GM18907 (cell line): ENCODE results near the gene SOAT1.
A peak's percentile ranks its signal among the peaks of the same experiment; 100 is the strongest.
"Not testable (repeated sequence)": the region's sequence is repeated elsewhere in the genome, so short reads cannot be mapped to it uniquely, and the experiment has no call there.

Experiments used
- ATAC-seq: cut with Tn5 transposase; IDR thresholded peaks from one replicate; pipeline ENCODE4 v1.9.1; 2021; ENCODE audit warnings: mild to moderate bottlenecking, moderate library complexity; ENCODE audit not compliant: unreplicated experiment

The SOAT1 gene

DNA sequence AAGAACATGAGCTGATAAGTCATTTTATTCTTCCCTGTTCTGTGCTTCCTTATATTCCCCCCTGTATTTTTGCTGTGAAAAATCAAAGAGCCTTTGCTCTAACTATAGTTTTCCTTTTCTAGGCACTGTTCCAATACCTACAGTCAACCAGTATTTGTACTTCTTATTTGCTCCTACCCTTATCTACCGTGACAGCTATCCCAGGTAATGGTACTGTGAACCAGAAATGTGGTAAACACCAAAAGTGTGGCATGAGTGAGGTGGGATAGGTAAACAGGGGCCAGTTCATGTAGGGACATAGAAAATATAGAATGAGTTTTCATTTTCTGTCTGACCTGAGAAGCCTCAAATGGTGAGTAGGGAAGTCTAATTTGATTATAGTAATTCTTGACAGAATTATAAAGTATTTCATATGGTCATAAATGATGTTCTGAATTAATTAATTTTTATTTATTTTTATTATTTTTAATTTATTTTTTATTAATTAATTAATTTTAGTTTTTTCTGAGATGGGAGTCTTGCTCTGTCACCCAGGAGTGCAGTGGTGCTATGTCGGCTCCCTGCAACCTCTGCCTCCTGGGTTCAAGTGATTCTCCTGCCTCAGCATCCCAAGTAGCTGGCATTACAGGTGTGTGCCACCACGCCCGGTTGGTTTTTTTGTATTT is 49.3 kb downstream of the SOAT1 start:
- no peak for ATAC-seq

DNA sequence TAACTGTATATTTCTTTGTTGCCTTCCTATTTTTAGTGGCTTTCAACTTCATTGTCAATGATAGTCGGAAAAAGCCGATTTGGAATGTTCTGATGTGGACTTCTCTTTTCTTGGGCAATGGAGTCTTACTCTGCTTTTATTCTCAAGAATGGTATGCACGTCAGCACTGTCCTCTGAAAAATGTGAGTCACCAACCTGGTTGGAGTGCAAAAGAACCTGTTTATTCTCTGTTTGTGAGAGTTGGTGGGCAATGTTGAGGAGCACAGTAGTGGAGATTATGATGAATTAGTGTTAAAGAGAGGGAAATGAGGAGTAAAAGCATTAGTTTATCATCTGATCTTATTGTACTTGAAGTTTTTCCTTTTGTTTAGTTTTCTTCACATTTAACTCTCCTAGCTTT is 57.7 kb downstream of the SOAT1 start:
- no peak for ATAC-seq

DNA sequence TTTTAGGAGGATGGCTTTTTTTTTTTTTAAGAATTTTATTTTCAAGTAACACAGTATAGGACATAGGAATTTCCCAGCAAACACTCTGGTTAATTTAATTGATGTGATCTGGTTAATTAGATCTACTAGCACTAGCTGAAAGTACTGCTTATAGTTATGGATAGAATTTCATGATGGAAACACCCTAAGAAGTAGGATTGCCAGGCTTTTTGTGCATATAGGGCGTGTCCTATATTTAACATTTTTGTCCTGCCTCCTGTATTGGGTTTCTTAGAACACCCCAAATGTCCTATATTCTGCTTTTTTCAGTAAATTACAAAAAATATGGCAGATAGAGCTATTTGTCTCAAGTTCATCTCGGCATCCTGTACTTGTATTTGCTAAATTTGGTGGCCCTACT is 58.6 kb downstream of the SOAT1 start:
- no peak for ATAC-seq

DNA sequence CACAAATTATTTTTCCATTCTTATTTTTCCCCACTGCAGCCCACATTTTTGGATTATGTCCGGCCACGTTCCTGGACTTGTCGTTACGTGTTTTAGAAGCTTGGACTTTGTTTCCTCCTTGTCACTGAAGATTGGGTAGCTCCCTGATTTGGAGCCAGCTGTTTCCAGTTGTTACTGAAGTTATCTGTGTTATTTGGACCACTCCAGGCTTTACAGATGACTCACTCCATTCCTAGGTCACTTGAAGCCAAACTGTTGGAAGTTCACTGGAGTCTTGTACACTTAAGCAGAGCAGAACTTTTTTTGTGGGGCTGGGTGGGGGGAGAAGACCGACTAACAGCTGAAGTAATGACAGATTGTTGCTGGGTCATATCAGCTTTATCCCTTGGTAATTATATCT is 59.9 kb downstream of the SOAT1 start:
- no peak for ATAC-seq

DNA sequence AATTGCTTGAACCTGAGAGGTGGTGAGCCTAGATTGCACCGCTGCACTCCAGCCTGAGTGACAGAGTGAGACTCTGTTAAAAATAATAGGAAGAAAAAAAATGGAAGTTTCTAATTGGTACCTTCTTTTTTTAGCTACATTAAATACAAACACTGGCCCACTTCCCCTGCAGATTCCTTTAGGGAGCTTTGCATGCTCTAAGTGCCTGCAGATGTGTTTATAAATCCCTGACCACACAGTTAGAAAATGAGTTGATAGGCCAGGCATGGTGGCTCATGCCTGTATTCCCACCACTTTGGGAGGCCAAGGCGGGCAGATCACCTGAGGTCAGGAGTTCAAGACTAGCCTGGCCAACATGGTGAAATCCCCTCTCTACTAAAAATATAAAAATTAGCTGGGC is 68.0 kb downstream of the SOAT1 start:
- not testable (repeated sequence) for ATAC-seq

DNA sequence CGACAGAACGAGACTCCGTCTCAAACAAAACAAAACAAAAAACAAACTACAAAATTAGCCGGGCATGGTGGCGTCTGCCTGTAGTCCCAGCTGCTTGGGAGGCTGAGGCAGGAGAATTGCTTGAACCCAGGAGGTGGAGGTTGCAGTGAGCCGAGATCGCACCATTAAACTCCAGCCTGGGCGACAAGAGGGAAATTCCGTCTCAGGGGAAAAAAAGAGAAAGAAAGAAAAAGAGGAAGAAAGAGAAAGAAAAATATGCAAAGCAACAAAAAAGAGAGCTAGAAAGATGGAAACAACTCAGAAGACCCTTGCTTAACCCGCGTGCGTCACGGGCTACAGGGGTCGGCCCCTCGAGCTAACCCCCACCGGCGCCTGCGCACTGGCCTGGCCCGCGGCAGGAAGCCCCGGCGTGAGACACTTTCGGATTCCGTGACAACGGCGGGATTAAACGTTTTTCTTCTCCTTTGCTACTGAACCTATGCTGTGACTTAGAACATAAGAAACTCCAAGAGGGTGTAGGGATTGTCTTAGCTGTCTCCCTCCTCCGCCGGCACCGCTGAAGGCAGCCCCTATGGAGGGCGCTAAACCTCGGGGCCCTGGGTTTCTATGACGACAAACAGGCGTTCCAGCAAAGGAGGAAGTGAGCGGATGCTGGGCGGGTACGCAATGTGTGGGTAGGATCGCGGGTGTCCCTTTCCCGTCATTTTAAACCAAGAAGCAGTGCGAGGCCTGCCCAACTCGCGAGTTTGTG is 71.9 kb downstream of the SOAT1 start, which contains the start of gene AXDND1:
TSS of gene AXDND1 (plus strand) at position 630 of the 751 bp plus-strand sequence. CDS start 539 bp downstream, outside the sequence.
- peak; percentile 97 for ATAC-seq

DNA sequence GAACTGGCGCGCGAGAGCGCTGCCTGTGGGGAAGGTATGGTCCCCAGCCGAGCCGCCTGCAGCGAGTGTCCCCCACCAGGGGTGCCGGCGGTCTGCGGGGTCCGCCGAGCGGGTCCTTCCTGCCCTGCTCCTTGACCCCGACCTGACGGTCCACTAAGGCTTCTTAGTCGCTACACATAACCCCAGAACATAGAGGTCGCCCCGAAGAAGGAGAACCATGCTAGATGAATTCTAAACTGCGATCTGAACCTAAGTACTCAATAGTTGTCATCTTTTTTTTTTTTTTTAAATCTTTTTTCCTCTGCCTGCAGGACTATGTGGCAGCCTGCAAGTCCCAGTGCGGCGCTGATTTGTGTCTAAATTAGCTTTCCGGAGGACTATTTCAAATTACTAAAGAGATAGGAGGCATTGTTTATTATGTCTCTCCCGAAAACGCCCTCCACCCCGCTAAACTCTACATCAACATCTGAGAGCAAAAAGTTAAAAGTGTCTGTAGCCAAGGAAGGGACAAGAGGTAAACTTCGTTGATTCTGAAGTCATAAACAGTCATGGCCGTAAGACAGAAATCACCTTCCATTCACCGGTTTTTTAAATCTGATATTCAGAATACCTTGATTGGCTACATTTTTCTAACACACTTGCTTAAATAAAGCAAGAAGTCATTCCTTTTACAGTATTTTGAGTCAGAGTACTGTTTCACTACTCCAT is 72.7 kb downstream of the SOAT1 start:
- ATAC-seq, result peak; percentile 38

DNA sequence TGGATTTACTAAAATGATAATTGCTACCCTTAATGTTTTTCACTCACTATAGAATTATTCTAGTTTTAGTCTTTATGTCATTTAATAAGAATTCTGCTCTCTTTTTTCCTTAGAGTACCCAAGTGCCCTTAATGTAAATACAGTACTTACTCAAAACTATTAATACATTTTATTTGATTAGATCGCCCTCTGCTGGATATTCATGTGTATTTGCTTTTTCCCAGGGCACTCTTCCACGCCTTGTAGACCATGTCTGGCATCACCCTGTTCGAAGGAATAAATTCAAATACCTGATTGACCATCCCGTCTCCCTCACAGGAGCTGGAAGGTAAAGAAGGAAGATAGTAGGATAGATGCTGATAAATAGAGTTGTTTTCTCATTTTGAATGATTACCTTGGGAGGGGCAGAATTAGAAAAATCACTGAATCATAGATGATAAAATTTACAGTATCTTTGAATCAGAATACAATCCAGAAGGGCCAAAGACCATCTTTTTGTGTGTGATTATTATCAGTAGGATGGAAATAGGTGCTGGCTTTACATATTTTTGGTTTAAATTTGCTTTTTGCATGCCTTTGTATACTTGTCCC is 76.2 kb downstream of the SOAT1 start:
- peak; percentile 35 for ATAC-seq

DNA sequence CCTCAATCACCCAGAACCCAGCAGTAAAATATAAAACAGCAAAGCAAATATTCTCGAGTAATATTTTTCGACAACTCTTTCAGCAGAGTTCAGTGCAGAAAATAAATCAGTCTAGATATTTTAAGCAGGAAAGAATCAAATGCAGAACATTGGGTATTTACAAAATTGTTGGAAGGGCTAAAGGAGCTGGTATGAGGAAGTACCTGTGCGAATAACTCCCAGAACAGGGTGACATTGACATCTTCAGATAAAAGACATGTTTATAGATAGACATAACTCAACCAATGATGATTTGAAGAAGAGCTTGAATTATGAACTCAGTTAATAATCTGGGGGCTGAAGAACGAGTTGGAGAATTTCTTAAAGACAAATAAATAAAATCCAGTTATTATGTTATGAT is 78.6 kb downstream of the SOAT1 start:
- no peak for ATAC-seq

DNA sequence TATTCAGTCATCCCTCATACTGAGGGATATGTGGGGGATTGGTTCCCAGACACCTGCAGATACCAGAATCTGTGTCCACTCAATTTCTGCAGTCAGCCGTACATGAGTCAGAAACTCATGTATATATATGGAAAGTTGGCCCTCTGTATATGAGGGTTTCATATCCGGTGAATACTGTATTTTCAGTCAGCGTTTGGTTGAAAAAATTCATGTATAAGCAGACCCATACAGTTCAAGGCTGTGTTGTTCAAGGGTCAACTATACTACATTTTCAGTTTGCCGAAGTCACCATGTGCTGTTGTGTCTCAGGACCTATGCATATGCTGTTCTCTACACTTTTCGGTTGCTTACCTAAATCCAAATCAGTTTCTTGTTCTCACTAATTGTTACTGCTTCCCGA is 82.6 kb downstream of the SOAT1 start:
- ATAC-seq, result no peak

DNA sequence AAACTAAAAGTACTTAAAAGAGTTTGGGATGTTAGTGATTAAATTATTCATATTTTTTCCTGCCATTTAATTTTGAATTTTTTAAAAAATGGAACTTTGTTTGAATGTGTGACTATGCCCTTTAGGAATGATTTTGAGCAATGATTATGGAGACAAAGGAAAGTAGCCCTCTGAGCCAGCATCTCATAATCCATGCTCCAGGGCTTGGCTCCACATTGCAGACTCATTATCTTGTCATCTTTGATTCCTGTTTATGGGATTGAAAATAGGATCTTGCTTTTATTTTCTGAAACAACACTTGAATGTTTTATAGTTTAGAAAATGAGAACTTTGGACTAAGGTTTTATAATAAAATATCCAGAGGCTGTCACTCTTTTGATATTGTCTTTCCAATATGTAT is 86.7 kb downstream of the SOAT1 start:
- ATAC-seq, result no peak

DNA sequence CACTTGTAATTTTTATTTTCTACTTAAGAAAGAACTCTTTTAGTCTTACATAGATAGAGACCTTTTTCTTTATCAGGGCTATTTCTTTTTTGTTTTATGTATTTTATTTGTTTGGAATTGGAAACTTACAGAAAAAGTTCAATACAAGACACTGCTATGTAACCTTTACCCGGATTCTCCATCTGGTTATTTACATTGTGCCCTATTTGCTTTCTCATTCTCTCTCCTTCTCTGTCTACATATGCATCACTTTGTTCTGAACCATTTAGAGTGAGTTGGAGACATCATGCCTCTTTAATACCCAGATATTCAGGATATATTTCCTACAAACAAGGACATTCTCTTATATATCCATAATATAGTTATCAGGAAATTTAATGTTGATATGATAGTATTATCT is 90.4 kb downstream of the SOAT1 start:
- ATAC-seq, result no peak

DNA sequence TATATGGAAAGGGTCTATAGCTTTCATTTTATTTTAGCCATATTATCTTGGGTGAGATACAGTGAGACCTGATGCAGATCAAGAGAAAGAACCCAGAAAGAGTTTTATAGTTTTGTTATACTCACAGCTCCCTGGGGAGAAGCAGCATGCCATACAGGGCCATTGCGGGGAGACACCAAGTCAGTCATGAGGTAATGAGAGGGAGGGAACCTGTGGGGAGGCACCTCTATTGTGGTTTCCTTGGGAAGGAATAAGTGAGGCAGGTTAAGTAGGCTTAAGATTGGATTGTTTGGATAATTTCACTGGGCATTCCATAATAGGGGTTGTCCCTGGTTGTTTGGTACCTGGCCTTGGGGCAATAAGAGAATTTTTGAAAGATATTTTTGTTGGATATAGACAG is 91.9 kb downstream of the SOAT1 start:
- ATAC-seq, result no peak

DNA sequence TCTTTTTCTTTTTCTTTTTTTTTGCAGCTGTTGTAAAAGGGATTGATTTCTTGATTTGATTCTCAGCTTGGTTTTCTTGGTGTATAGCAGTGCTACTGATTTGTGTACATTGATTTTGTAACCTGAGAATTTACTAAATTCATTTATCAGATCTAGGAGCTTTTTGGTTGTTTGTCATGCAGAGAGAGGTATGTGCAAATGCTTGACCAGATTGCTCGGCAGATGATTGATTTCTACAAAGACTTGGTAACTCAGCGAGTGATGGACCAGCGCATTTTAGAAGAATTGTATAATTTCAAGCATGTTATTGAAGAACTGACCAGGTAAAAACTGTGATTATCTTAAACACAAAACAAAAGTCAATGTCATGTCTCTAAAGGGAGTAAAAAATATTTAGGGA is 100.1 kb downstream of the SOAT1 start:
- ATAC-seq, result no peak

DNA sequence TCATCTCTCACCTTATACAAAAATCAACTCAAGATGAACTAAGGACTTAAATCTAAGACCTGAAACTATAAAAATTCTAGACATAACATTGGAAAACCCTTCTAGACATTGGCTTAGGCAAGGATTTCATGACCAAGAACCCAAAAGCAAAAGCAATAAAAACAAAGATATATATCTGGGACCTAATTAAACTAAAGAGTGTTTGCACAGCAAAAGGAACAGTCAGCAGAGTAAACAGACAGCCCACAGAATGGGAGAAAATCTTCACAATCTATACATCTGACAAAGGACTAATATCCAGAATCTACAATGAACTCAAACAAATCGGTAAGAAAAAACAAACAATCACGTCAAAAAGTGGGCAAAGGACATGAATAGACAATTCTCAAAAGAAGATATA is 105.8 kb downstream of the SOAT1 start:
- ATAC-seq, result not testable (repeated sequence)
